Measurements from ENCODE around the gene SKA2.
"Not testable (repeated sequence)": the region's sequence is repeated elsewhere in the genome, so short reads cannot be mapped to it uniquely, and the experiment has no call there.

The SKA2 gene

GRCh38 chr17:59141860-59142259 is 13.1 kb downstream of the SKA2 start:
- Histone ChIP-seq H3K9ac (ENCODE audit: low read length) (no peak overlapping the region), H3K27ac (ENCODE audit: low read length) (no peak overlapping the region), H4K20me1 (ENCODE audit: insufficient read depth, low read length) (0 out of 2 replicates have a peak, but pooled peaks cover 6% of the 10 kb centered on the region), H3K4me1 (ENCODE audit: low read length) (no peaks in the 10 kb centered on the region), H2AFZ (ENCODE audit: low read length) (no peak overlapping the region), H3K4me2 (ENCODE audit: low read depth, low read length) (no peak overlapping the region), H3K4me3 (ENCODE audit: low read length) (no peak overlapping the region), H3F3A (ENCODE audit: insufficient read depth, low read length) (no peaks in the 10 kb centered on the region), H3K36me3 (replicated peaks; ENCODE audit: insufficient read depth, low read length) (no peaks in the 10 kb centered on the region), H3K9me3 (replicated peaks; ENCODE audit: insufficient read depth, low read length) (no peaks in the 10 kb centered on the region), H3K27me3 (replicated peaks; ENCODE audit: insufficient read depth, low read length) (no peaks in the 10 kb centered on the region), H3K79me2 (ENCODE audit: low read length) (peaks cover 90% of the 10 kb centered on the region), H3K9me2 (replicated peaks; ENCODE audit: insufficient read depth, low read length) (no peaks in the 10 kb centered on the region)
- no peak for DNase-seq
- TF ChIP-seq EZH2 (optimal IDR thresholded peaks at IDR 0.05; ENCODE audit: low read depth, low read length) (no peak), CTCF (IDR thresholded peaks at IDR 0.05; ENCODE audit: low read length) (no peak), EZH2phosphoT487 (IDR thresholded peaks at IDR 0.05; ENCODE audit: low read length) (no peak)

- no peak overlapping the region for H3K4me2 ChIP-seq (ENCODE audit: low read depth, low read length)
- no peak for TF ChIP-seq EZH2phosphoT487 (IDR thresholded peaks at IDR 0.05; ENCODE audit: low read length)
- no peaks in the 10 kb centered on the region for H3F3A ChIP-seq (ENCODE audit: insufficient read depth, low read length)
- H3K27me3 ChIP-seq (replicated peaks; ENCODE audit: insufficient read depth, low read length), result no peaks in the 10 kb centered on the region
- H2AFZ ChIP-seq (ENCODE audit: low read length), result no peak overlapping the region
- no peaks in the 10 kb centered on the region for H3K9me2 ChIP-seq (replicated peaks; ENCODE audit: insufficient read depth, low read length)
- no peak overlapping the region for H3K27ac ChIP-seq (ENCODE audit: low read length)
- H4K20me1 ChIP-seq (ENCODE audit: insufficient read depth, low read length), result no peaks in the 10 kb centered on the region
- H3K79me2 ChIP-seq (ENCODE audit: low read length), result peaks cover 88% of the 10 kb centered on the region
- H3K4me3 ChIP-seq (ENCODE audit: low read length), result no peak overlapping the region
- DNase-seq, result no peak
- no peaks in the 10 kb centered on the region for H3K4me1 ChIP-seq (ENCODE audit: low read length)
- H3K9ac ChIP-seq (ENCODE audit: low read length), result no peak overlapping the region
- no peaks in the 10 kb centered on the region for H3K36me3 ChIP-seq (replicated peaks; ENCODE audit: insufficient read depth, low read length)
- no peaks in the 10 kb centered on the region for H3K9me3 ChIP-seq (replicated peaks; ENCODE audit: insufficient read depth, low read length)
These were observed 15.0 kb downstream of the SKA2 start for GRCh38 chr17:59139939-59140338.

- not testable (repeated sequence) for H3K9me2 ChIP-seq (replicated peaks; ENCODE audit: insufficient read depth, low read length); H3K4me3 ChIP-seq (ENCODE audit: low read length); DNase-seq; H3K27ac ChIP-seq (ENCODE audit: low read length); H3F3A ChIP-seq (ENCODE audit: insufficient read depth, low read length); H3K27me3 ChIP-seq (replicated peaks; ENCODE audit: insufficient read depth, low read length); H2AFZ ChIP-seq (ENCODE audit: low read length); H3K4me2 ChIP-seq (ENCODE audit: low read depth, low read length); H3K4me1 ChIP-seq (ENCODE audit: low read length); H4K20me1 ChIP-seq (ENCODE audit: insufficient read depth, low read length); H3K9me3 ChIP-seq (replicated peaks; ENCODE audit: insufficient read depth, low read length); H3K36me3 ChIP-seq (replicated peaks; ENCODE audit: insufficient read depth, low read length); H3K9ac ChIP-seq (ENCODE audit: low read length)
- peaks cover 88% of the 10 kb centered on the region for H3K79me2 ChIP-seq (ENCODE audit: low read length)
These were observed 16.6 kb downstream of the SKA2 start for GRCh38 chr17:59138339-59138738.

GRCh38 chr17:59131131-59131530 is 23.9 kb downstream of the SKA2 start:
- Histone ChIP-seq H3K4me3 (ENCODE audit: low read length) (no peak overlapping the region), H4K20me1 (ENCODE audit: insufficient read depth, low read length) (no peaks in the 10 kb centered on the region), H3K27me3 (replicated peaks; ENCODE audit: insufficient read depth, low read length) (no peaks in the 10 kb centered on the region), H3K9me3 (replicated peaks; ENCODE audit: insufficient read depth, low read length) (no peaks in the 10 kb centered on the region), H3K36me3 (replicated peaks; ENCODE audit: insufficient read depth, low read length) (no peaks in the 10 kb centered on the region), H3F3A (ENCODE audit: insufficient read depth, low read length) (no peaks in the 10 kb centered on the region), H2AFZ (ENCODE audit: low read length) (no peak overlapping the region), H3K9ac (ENCODE audit: low read length) (no peak overlapping the region), H3K4me1 (ENCODE audit: low read length) (no peaks in the 10 kb centered on the region), H3K27ac (ENCODE audit: low read length) (no peak overlapping the region), H3K9me2 (replicated peaks; ENCODE audit: insufficient read depth, low read length) (no peaks in the 10 kb centered on the region), H3K79me2 (ENCODE audit: low read length) (peaks cover 62% of the 10 kb centered on the region), H3K4me2 (ENCODE audit: low read depth, low read length) (no peak overlapping the region)
- TF ChIP-seq EZH2phosphoT487 (IDR thresholded peaks at IDR 0.05; ENCODE audit: low read length) (no peak), EZH2 (optimal IDR thresholded peaks at IDR 0.05; ENCODE audit: low read depth, low read length) (no peak), CTCF (IDR thresholded peaks at IDR 0.05; ENCODE audit: low read length) (no peak)
- DNase-seq, result no peak

Measured in MM.1S (cell line).